NCI-H748 treated with DMSO at 0.1 percent for 48 hours (cell line): ENCODE results near the gene NT5C1B.

Source experiments
- DNase-seq: peaks from one replicate; lab custom pipeline; 2025; lab: John Stamatoyannopoulos, UW

Gene NT5C1B

DNA sequence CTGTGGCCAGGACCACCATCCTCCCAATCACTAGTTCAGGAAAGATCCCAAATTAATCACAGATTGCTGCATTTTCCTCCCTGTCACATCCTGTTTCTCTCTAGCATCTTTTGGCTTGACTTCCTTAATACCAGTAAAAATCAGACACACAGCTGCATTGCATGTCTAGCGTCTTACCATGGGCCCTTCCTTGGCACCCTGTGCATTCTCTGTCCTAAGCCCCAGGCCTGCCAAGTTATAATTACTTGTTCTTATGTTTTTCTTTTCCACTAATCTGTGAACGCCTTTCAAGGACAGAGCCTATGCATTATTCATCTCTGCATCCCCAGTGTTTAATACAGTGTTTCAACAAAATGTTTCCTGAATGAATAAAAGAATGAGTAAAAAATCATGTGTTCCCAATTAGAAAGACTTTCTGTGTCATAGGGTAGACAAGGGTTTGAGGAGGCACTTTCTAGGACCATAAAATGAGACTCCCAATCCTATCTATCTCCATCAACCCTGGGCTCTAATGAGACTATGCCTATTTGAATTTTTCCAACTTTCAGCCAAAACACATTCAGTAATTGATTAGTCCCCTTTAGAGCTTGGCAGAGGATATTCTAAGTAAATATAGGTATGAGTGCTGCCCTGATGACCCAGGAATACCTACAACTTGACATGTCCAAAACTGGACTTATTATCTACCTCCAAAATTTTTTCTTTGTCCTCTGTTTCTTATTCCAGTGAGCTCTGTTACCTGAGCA is 10.3 kb upstream of the NT5C1B start:
- no peak for DNase-seq

GRCh38 chr2:18598848-18599484 is 9.6 kb upstream of the NT5C1B start:
- no peak for DNase-seq

DNA sequence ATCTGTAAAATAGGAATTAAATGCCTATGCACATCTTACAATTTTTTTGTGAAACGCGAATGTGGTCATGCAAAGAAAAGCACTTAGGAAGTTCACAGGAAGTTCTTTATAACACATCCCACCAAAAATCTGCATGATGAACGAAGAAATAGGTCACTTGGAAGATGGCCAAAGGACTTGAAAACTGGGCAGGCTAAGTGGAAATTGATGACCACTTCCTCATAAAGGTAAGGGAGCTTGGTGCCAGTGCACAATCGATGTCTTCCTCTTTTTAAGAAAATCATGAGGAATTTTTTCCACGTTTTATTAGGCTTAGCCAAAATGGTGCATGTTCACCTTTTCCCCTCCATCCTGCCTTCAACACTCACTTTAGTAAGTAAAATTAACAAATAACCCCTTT is 8.2 kb upstream of the NT5C1B start:
- DNase-seq, result no peak

- no peak for DNase-seq
Observed at GRCh38 chr2:18596993-18597392, 7.6 kb upstream of the NT5C1B start.

DNA sequence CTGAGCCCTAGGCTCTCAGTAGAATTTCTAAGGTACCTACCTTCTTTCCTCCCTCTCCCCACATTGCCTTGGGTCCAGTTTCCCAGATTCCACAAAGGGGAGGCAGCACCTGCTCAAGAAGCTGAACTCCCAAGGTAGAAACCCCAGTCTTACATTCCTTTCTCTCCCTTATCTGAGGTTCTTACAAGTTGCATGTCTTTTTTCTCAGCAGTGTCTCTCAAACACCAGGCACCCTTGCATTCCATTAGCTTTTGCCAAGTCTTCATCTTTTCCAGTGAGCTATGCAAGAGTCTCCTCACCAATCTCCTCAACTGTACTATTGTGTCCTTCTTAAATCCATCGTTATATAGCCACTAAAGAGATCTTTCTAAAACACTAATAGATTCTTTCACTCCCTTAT is 4.1 kb upstream of the NT5C1B start:
- no peak for DNase-seq

DNA sequence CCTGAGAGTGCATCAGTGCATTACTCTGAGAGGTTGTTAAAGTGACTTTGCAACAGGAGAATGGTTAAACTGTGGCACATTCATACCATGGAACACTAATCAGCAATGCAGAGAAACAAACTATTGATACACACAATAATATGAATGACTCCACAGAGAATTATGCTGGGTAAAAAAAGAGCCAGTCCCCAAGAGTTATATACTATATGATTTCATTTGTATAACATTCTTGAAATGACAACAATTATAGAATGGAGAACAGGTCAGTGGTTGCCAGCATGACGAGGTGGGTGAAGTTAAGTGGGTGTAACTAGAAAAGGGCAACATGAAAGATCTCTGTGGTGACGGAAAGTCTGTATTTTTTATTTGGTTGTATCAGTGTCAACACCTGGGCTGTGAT is 3.0 kb upstream of the NT5C1B start:
- no peak for DNase-seq

GRCh38 chr2:18588802-18589201 is 567 bp downstream of the NT5C1B start:
- no peak for DNase-seq

DNA sequence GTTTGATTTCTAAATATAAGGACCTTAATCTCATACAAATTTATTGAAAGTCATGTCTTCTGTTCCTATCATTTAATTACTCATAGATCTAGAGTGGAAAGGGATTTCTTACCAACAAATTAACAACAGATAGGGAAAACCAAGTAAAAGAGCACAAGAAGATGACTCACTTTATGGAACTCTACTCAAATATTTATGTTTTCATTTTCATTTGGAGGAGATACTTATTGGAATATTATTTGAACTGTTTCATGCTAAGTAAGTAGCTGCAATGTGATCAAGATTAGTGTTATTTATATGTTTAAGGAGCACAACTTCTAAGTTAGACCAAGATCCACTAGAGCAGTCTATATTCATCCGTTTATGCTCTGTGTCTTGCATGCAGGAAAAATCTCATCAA is 1.3 kb downstream of the NT5C1B start:
- no peak for DNase-seq

DNA sequence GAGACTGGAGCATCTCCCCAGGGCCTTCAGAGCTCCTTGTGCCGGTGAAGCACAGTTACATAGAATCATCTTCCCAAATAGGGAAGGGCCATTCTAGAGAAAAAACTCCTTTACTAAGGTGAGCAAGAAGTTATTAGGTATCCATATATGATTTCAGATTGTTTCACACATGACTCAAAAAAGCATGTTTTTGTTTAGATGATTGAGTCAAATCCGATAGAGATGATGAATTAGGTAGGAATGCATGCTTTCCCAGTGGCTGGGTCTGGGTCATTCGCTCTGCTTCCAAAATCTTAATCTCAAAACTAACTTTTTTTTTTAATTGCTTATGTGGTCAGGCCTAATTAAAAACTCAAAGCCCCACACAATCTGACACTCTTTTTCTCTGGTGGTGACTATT is 3.8 kb downstream of the NT5C1B start:
- DNase-seq, result no peak

DNA sequence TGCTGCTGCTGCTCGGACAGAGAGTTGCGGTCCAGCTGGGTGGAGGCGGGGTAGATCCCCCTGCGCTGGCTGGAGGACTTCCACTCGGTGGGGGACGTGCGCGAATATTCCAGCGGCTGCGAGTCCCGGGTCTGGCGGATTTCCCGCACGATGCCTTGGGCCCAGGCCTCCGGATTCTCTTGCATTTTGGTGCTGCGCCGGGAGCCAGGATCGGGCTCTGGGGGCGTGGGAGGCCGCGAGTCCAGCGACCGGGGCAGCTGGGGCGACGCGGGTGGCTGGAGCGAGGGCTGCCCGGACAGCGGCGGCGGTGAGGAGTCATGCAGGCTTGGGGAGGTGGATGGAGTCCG is 4.8 kb downstream of the NT5C1B start:
- DNase-seq, result no peak

DNA sequence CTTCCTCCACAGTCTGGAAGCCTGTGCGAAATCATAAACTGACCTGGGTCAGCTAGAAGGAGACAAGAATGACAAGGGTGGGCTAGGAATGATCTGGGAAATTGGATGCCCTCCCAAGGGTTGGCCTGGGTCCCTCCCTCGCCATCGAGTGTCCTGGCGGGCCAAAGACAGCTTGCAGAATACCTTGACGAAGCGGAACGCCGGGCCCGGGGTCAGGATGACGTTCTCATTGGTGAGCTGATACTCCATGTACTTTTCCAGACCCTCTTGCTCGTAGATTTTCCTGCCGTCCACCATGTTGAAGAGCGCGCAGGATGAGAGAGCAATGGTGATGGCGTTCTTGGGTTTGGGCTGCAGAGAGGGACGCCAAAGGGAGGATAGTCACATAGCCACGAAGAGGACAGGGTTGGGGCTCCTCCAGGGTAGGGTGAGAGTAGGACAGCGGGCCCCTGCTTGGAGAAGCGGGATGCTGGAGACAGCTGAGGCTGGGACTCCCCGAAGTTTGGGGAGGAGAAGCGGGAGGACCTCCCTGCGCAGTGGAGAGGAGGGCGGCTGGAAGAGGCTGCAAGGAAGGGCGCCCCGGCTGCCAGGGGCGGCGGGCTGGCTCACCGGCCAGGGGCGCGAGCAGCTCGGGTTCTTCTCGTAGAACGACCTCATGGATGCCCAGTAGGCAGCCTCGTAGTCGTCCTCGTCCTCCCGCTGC is 5.3 kb downstream of the NT5C1B start:
- no peak for DNase-seq

GRCh38 chr2:18580606-18581005 is 8.8 kb downstream of the NT5C1B start:
- DNase-seq, result no peak

DNA sequence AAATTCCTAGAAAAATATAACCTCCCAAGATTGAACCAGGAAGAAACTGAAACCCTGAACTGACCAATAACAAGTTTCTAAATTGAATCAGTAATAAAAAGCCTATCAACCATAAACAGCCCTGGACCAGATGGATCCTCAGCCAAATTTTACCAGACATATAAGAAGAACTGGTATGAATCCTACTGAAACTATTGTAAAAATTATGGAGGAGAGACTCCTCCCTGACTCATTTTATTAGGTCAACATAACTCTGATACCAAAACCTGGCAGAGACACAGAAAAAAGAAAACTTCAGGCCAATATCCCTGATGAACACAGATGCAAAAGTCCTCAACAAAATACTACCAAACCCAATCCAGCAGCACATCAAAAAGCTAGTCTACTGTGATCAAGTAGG is 11.3 kb downstream of the NT5C1B start:
- no peak for DNase-seq

- DNase-seq, result no peak
Observed at GRCh38 chr2:18566145-18566769, 23.1 kb downstream of the NT5C1B start.

GRCh38 chr2:18560797-18561085 is 28.6 kb downstream of the NT5C1B start:
- DNase-seq, result no peak

DNA sequence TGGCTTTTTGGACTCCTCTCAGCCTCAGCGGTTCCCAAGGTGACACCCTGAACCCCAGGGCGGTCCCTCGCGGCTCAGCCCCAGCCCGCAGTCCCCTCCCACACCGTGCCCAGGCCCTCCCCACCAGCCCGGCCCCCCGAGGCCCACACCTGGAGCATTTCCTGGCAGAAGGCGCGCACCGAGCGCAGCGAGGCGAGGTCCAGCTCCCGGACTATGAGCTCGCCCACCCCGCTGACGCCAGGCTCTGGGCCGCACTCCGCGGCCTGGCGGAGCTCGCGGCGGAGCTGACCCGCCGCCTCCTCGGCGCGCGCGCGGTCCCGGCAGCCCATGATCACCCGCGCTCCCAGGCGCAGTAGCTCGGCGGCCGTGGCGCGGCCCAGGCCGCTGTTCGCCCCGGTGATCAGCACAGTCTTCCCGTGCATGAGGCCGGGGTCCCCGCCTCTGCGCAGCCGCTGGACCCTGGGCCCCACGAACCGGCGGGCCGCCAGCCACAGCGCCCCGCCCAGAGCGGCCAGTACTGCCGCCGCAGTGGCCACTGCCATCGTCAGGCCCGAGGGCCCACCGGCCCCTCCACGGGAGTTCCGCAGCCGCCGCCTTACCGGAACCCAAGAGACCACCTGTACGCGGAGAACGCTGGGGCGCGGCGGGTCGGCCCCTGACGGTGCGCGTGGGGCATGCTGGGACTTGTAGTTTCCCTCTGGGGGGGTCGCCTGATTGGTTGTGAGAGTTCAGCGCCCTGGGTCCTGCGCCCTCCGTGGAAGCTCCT is 29.2 kb downstream of the NT5C1B start, which contains the start of gene RDH14:
RDH14 (minus strand) TSS at position 623 of the 766 bp plus-strand sequence; CDS start at position 542, 81 bp downstream.
- peak; percentile 90 for DNase-seq

DNA sequence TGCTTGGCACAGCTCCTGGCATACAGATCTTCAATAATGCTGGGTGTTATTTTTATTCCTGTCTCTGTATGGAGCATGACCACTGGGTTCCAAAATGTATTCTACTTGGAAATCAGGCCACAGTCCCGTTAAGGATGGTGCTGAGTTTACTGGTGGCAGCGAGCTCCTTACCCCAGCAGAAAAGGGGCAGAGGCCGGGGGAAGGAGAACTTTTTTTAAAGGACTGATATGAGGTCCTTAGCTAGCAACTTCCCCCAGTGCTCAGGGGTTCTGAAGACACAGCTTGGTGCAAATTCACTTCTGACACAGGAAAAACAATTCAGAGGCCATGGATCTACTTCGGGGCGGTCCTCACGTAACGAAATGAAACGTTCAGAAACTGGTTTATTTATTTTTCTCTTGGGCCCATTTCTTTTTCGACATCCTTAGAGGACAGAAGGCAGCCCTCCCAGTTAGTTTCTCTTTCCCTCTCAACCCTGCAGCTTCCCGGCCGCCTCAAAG is 29.8 kb downstream of the NT5C1B start:
- DNase-seq, result no peak

GRCh38 chr2:18558458-18558857 is 30.9 kb downstream of the NT5C1B start:
- no peak for DNase-seq

- DNase-seq, result no peak
Observed at GRCh38 chr2:18557121-18557520, 32.2 kb downstream of the NT5C1B start.

GRCh38 chr2:18552351-18553077 is 36.9 kb downstream of the NT5C1B start:
- no peak for DNase-seq

DNA sequence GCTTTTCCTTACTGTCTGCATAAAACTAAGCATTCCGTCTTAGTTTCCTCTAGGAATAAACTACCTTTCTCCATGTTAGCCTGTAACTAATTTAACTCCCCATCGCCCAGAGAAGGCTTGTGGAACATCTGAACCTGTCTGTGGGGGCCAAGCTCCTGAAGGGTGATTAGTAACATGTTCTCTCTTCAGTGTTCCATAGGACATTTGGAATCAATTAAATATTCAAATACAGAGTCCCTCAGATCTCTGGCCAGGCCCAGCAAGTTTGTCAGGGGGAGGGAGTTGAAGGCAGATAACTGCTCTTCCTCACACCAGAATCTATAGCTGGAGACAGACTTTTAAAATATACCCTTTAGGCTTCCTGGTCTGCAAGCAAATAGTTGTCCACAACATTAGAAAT is 37.7 kb downstream of the NT5C1B start:
- DNase-seq, result no peak
